COR-L47 (cell line): ENCODE measurements around the gene ISOC2.
A peak's percentile ranks its signal among the peaks of the same experiment; 100 is the strongest.

Experiments used
- DNase-seq: peaks from one replicate; lab custom pipeline; 2025; lab: John Stamatoyannopoulos, UW

ISOC2 gene

DNA sequence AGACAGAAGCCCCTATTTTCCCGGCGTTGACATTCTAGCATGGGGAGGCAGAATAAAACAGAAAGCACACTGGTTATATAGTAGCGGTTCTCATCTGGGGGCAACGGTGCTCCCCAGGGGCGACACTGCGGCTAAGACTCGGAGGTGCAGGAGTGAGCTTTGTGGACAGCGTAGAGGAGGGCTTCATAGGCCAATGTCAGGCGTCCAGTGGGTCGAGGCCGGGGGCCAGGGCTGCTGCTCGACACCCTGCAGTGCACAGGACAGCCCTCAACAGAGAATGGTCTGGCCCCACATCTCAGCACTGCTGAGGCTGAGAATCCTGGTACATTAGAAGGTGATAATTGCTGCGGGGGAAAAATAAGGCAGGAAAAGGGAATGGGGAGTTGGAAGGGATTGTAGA is 16.5 kb upstream of the ISOC2 start:
- no peak for DNase-seq

DNA sequence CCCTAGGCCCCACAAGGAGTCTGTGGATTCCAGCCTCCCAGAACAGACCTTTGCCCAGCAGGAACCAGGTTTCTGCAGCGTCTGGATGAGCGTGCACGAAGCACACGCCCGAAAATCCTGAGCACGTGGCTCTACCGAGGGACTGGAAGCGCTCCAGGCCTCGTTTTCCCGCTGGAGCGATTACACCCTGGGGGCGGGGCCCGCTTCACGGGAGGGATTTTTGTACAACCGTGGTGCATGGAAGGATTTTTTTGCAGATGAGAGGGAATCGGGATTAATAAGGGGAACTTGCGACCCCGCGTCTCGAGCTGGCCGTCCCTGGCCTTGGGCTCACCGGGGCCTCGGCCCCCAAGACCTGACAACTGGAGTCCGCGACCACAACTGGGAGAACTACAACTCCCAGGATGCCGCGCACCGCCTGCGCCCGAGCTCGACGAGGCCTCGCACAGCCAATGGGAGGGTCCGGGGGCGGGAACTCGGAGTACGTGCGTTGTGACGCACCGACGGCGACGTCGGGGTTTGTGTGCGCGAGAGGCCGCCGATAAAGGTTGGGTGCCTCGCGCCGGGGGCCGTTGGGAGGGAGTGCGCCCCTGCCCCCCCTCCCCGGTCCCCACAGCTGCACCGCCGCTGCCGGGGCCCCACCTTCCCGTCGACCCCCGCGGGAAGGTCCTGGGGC is 14.8 kb upstream of the ISOC2 start, which contains the start of gene ZNF628:
TSS of gene ZNF628 (plus strand) at position 518 of the 676 bp plus-strand sequence. CDS start 3,294 bp downstream, outside the sequence.
- DNase-seq = peak; percentile 98

DNA sequence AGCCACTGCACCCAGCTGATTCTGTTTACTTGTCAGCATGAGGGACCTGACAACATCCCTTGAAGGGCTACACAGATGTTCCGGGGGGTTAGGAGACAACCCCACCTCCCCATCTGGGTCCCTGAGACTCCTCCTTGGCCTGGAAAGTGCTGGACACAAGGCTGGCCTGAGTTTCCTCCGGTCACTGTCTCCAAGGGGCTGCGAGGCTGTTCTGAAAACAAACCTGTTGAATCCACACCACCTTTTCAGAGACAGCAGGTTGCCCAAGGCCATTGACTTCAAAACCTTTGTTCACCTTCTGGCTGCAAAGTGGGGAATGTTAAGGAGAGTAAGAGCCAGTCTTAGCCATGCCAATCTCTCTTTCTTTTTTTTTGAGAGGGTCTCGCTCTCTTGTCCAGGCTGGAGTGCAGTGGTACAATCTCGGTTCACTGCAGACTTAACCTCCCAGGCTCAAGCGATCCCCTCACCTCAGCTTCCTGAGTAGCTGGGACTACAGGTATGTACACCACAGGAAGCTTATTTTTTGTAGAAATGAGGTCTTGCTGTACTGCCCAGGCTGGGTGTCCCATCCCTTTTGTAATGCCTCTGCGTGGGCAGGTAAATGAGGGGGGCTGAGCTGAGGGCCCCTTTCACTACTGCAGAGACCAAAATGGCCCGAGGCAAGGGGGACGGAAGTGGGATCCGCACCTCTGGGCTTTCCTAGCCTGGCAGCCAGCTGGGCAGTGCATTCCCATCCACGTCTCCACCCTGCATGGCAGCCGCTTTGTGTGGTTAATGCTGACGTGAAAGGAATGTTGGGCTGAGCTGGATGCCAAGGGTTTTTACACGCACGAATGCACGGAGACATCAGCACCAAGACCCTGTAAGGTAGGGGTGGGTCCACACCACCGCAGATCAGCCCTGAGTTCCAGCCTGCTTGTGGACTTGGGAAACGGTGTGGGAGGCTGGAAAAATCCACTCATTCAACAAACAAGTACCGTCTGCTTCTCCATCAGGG is 13.1 kb upstream of the ISOC2 start:
- DNase-seq = no peak

DNA sequence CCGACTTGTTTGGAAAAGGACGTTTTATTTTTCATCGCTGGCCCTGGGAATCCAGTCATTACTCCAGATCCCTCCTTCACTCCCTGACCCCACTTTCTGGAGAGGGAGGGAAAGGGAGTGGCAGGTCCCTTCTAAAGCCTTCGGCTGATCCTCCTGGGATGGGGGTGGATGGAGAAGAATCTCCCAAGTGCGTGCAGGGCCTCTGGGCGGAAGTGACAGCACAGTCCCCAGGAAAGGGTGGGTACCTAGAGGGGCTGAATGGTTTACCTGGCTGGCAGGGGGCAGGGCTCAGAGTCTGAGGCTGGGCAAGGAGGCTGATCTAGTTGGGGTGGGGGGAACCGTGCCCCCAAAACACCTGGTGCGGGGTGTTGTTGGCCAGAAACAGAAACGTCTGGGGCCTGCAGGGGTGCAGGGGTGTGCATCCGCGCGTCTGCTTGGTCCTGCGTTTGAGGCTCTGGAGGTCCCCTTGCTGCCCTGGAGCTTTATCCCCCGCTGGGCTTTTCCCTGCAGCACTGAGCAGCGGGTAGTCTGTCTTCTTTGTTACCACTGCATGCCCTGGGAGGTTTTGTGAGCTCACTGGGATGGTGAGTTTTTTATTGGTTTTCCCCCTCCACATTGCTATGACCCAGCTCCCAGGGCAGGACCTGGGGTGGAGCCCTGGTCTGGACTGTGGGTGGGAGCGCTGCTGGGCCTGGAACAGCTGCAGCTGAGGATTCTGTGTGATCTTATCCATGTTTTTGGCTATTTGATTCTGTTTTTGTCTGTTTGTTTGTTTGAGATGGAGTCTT is 12.0 kb upstream of the ISOC2 start:
- no peak for DNase-seq

DNA sequence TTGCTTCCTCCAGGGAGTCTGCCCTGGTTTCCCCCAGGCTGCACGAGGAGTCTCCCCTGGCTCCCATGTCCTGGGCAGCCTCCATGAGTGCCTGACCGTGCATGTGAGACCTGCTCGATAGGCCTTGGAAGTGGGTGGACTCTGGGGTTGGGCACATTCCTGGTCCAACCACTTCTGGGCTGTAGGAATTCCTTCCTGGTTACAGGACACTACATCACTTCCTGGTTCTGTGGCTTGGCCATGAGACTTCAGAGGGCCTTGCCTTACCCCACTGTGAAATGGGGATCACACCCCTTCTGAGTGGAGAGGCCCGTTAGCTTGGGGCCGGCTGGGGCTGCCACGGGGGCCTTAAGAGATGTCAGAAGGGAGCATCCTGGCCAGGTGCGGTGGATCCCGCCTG is 11.0 kb upstream of the ISOC2 start:
- DNase-seq = no peak

DNA sequence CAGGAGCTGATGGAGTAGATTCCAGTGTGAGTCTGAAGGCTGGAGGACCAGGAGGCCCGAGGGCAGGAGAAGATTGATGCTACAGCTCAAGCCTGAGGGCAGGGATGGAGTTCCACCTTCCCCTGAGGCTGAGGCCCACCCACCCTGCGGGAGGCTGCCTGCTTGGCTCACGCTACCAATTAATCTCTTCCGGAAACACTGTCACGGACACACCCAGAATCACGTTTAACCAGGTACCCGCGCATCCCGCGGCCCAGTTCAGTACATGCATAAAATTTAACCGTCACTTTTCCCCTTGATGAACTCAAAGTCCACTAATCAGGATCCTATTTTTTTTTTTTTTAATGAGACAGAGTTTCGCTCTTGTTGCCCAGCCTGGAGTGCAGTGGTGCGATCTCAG is 9.8 kb upstream of the ISOC2 start:
- no peak for DNase-seq

DNA sequence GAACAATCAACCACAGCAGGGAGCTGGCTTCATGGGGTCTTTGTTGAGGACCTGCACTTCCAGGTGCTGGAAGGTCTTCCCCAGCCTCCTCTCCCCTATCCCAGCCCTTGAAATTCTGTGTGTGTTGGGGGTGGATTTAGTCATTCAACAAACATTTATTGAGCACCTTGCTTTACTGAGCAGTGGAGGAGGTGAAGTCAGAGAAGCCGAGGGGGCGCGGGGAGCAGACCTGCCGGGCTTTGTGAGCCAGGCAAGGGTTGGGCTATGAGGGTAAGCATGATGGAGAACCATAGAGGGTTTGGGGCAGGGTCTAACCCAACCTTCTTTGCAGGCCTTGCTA is 6.6 kb upstream of the ISOC2 start:
- no peak for DNase-seq

DNA sequence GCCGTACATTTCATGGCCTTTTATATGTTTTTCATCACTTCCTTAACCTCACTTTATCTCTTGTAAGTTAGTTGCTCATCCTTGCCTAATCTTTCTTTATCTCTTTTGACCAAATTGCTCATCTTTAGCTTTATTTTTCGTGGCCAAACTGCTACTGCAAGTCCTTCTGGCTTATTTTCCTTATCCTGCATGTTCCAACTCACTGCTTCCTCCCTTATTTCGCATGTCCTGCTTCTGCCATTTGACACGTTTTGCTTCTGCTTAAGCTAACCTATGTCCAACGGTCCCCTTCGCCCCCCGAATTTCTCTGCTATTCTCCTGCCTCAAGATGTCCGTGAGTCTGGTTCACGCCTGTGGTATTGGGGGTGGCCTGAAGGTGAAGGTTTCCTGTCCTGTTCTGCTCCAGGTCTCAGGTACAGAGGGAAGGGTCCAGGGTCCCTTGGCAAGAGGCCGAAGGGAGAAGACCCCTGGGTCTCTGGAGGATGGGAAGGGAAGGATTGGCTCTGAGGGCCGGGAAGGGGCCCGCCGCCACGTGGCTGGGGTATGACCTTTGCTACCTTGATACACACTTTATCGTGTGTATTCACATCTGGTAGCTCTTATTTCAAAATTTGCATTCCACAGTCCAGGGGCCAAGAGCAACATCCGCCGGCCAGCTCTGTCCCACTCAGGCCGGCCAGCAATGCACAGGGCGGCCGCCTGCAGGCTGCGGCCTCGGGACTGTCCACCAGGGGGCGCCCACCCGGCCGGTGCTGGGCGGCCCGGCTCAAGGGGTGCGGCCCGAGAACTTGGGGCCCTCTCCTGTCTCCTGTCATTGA is 6.0 kb upstream of the ISOC2 start:
- DNase-seq = no peak

DNA sequence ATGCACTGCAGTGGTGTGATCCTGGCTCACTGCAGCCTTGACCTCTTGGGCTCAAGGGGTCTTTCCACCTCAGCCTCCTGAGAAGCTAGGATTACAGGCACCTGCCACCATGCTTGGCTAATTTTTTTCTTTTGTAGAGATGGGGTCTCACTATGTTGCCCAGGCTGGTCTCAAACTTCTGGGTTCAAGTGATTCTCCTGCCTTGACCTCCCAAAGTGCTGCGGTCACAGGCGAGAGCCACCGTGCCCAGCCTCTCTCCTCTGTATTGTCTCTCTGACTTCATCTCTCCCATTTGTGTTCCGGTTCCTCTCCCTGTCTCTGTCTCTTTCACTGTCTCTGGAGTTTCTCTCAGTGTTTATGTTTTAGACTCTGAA is 4.8 kb upstream of the ISOC2 start:
- no peak for DNase-seq

DNA sequence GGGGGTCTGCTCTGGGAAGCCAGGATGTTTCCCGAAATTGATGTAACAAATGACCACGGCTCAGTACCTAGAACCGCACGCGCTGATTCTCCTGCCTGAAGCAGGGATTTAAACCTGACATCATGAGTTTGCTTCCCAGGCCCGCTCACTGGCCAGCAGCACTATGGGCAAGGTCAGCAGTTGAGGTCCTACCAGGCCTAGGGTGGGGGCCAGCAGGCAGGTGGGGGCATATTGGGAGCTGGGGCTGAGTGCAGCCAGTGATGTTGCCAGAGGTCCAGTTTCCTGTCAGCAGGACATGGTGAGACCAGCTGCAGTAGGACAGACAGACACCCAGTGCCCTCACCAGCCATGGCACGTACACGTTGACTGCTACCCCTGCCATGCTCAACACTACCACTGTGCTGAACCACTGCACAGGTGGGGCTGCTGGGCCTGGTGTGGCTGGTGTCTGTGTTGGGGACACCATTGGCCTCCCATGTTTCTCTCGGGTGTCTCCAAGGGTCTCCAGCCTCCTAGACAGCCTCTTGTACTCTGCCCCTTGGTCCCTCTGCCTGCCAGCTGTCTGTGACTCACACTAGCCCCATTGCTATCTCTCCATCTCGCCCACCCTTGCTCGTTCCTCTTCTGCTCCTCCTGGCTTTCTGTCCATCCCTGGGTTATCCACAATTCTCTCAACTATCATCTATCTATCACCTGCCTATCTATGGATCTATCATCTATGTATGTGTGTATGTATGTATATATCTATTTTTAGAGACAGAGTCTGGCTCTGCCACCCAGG is 4.2 kb upstream of the ISOC2 start:
- DNase-seq = no peak

DNA sequence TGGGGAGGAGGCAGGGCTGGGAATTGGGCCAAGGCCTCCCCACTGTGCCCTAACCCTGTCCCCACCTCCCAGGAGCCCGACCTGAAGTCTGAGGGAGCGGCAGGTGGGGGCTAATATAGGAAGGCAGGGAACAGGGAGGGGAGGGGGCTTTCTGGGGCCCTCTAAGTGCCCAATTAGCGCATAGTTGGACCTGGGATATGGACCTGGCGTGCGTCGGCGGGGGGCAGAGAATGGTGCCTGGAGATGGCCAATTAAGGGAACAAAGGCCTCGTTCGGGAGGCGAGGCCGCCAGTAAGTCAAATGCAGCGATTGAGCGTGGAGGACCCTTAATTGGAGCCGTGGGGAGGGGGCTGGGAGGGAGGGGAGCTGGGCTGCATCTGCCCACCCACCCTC is 3.2 kb upstream of the ISOC2 start, which contains the start of gene C19orf85:
TSS of gene C19orf85 (minus strand) at position 90 of the 393 bp plus-strand sequence. CDS start 197 bp downstream, outside the sequence.
- peak; percentile 54 for DNase-seq

DNA sequence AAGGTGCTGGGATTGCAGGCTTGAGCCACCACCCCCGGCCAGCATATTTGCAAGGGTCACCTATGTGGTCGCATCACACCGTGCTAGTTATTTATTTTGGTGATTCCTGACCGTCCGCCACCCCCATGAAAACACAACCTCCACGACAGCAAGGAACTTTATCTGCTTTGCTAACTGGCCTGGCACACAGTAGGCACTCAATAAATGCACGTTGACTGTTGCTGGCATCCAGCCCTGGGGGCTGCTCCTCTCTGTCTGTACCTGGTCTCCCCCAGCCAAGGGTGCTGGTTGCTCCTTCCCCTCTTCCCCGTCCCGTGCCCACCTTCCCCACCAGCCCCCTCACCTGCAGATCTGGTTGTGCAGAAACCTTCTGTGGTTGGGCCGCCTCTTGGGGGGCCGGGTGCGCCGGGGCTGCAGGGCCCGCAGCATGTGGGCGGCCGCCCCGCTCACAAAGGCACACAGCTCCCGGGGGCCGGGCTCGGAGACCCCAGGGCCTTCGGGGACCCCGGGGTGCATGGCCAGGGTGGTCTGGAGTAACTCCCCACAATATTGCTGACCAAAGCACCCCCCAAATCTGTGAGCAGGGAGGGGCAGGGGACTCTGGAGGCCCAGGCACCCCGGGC is 2.7 kb upstream of the ISOC2 start:
- DNase-seq = no peak

DNA sequence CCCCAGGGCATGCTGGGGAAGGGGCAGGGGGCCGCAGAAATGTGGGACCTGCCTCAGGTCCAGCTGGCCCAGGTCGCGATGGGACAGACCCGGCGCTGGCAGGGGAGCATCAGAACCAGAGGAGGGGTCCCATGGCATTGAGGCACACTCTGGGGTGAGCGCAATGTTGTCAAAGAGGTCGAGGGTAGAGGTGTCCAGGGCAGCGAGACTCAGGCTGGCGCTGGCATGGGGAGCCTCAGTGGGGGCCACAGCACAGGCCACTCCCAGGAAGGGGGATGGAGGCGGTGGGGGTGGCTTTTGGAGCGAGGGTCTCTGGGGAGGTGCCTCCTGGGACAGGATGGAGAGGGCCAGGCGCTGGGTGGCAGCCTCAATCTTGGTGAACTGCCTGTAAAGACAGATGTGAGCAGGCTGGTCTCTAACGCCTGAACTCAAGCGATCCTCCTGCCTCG is 2.2 kb upstream of the ISOC2 start:
- DNase-seq = no peak

DNA sequence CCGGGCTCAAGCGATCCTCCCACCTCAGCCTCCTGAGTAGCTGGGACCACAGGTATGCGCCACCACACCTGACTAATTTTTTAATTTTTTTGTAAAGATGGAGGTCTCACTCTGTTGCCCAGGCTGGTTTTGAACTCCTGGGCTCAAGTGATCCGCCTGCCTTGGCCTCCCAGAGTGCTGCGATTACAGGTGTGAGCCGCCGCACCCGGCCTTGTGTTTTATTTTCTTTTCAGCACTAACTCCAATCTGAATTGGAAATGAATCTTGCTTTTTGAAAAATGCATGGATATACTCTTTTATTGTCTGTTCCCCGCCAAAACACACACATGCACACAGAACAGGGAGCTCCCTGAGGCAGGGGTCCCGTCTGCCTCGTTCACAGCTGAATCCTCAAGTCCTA is 1.3 kb upstream of the ISOC2 start:
- DNase-seq = no peak

DNA sequence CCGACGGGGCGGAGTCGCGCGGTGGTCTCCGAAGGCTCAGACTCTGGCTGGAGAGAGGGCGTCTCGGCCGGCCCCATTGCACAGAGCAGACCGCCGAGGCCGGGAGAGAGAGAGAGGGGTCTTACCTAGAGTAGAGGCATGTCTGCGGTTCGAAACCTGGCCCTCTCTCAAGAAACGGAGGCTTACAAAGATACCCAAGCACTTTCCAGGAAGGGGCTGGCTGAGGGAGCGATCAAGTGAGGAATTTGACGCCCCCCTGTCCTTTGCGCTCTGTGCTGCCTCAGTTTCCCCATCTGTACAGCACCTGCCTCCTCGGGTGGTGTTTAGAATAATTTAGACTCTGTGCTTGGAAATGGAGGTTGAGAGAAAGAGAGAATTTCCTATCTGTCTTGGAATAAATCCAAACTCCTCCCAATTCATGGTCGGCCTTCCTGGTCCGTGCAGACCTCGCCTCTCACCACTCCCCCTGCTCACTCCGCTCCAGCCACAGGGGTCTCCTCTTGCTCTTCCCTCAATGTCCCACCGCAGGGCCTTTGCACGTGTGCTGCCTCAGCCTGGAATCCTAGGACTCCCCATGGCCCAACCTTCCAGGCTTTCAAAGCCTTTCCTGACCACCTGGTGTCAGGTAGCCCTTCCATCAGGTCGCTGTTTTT is 658 bp upstream of the ISOC2 start:
- DNase-seq = peak; percentile 29

DNA sequence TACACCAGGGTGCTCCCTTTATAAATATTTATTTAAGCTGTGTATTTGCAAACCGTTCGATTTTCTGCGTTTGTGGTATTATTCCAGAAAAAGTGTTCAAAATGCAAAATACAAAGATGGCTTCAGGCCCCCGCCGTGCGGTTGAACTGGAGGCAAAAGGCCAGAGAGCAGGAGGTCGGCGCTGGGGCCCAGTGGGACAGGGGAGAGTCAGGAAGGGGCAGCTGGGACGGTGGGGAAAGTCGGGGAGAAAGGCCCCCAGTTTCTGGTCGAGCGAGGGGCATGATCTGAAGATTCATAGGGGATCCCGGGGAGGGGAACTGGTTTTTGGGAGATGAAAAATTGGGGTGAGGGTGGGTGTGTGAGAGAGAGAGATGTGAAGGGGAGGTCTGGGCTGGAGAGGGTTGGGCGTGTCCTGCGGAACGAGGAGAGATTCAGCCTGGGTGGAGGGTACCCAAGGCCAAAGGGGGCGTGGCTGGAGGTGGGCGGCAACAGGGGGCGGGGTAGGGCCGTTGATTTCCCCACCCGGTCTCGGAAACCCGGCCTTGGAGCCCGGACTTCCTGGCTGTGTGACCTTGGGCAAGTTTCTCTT is 678 bp downstream of the ISOC2 start:
- peak; percentile 42 for DNase-seq

DNA sequence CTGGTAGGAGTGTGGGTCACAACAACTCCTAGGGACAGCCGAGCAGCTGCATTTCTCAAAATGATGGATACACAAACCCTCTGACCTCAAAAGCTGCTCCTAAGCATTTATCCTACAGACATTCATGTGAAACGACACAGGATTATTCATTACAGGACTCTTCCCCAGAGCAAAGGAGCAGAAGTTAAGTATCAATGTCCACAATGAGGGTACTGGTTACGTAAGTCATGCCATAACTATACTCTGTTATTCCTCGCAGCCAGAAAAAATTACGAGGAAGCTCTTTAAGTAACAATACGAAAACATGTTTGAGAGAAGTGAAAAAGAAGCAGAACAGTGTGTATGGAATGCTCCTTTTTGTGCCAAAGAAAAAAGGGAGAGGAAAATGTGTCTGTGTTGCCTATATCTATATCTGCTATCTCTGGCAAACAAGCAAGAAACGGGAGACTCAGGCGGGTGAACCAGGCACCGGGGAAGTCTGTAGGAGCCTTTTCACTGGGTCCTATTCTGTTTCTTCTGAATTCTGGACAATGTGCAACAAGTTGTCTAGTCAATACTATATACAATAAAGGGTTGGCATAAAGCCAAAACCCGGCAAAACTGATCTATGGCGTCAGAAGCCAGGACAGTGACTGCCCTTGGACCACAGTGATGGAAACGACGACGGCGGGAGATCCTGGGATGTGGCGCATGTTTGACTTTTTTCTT is 1.3 kb downstream of the ISOC2 start:
- no peak for DNase-seq

DNA sequence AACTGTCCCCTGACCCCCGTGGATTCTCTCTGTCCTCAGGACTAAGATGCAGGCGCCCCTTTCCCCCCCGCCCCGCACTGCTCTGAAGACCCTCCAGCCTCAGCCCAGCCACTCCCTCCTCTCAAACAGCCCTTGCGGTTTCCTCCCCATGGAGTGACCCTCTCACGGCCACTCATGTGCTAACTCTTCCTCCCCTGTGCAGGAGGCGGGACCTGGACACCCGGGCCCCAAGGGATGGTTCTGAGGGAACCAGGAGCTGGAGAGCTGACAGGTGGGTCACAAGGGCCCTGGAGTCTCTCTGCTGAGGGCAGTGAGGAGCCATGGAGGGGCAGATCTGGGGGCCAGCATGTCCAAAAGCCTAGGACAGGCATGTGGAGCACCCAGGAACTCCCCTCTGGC is 1.9 kb downstream of the ISOC2 start:
- no peak for DNase-seq
